GM21619 (cell line): Measurements from ENCODE around the gene WDPCP.
A peak's percentile ranks its signal among the peaks of the same experiment; 100 is the strongest.
"Not testable (repeated sequence)": the region's sequence is repeated elsewhere in the genome, so short reads cannot be mapped to it uniquely, and the experiment has no call there.

Source experiments
- ATAC-seq: cut with Tn5 transposase; IDR thresholded peaks from one replicate; pipeline ENCODE4 v1.9.1; 2021; ENCODE audit not compliant: unreplicated experiment

WDPCP gene

GRCh38 chr2:63469313-63469712, 119.0 kb downstream of the WDPCP start:
- not testable (repeated sequence) for ATAC-seq

GRCh38 chr2:63465633-63466032, 122.6 kb downstream of the WDPCP start:
- no peak for ATAC-seq

GRCh38 chr2:63463142-63463541, 125.1 kb downstream of the WDPCP start:
- no peak for ATAC-seq

GRCh38 chr2:63446658-63447057, 141.6 kb downstream of the WDPCP start:
- ATAC-seq, result no peak

- peak; percentile 61 for ATAC-seq
Observed at GRCh38 chr2:63444565-63445288, 143.6 kb downstream of the WDPCP start.

- ATAC-seq, result no peak
Observed at GRCh38 chr2:63440612-63441011, 147.7 kb downstream of the WDPCP start.

- no peak for ATAC-seq
Observed at GRCh38 chr2:63438181-63438580, 150.1 kb downstream of the WDPCP start.

GRCh38 chr2:63436488-63436887, 151.8 kb downstream of the WDPCP start:
- ATAC-seq, result no peak

- no peak for ATAC-seq
Observed at GRCh38 chr2:63435070-63435469, 153.2 kb downstream of the WDPCP start.

- no peak for ATAC-seq
Observed at GRCh38 chr2:63434024-63435001, 154.0 kb downstream of the WDPCP start.

GRCh38 chr2:63432373-63432772, 155.9 kb downstream of the WDPCP start:
- no peak for ATAC-seq

- ATAC-seq, result no peak
Observed at GRCh38 chr2:63425606-63426005, 162.7 kb downstream of the WDPCP start.

- peak; percentile 95 for ATAC-seq
Observed at GRCh38 chr2:63425079-63425416, 163.2 kb downstream of the WDPCP start.

GRCh38 chr2:63424329-63425078, 163.8 kb downstream of the WDPCP start:
- ATAC-seq, result peak; percentile 20

GRCh38 chr2:63422556-63422955, 165.7 kb downstream of the WDPCP start:
- ATAC-seq, result no peak

- ATAC-seq, result no peak
Observed at GRCh38 chr2:63408530-63408929, 179.7 kb downstream of the WDPCP start.

GRCh38 chr2:63406641-63407040, 181.6 kb downstream of the WDPCP start:
- no peak for ATAC-seq

GRCh38 chr2:63403820-63404219, 184.5 kb downstream of the WDPCP start:
- ATAC-seq, result no peak

GRCh38 chr2:63402889-63403288, 185.4 kb downstream of the WDPCP start:
- ATAC-seq, result not testable (repeated sequence)

GRCh38 chr2:63399156-63399555, 189.1 kb downstream of the WDPCP start:
- no peak for ATAC-seq

- ATAC-seq, result no peak
Observed at GRCh38 chr2:63379451-63379850, 208.8 kb downstream of the WDPCP start.
